HG02938 (cell line): ENCODE measurements around the gene CT45A2.
"Not testable (repeated sequence)": the region's sequence is repeated elsewhere in the genome, so short reads cannot be mapped to it uniquely, and the experiment has no call there.

Experiments
- ATAC-seq: cut with Tn5 transposase; IDR thresholded peaks from one replicate; pipeline ENCODE4 v1.9.1; 2021; ENCODE audit warnings: mild to moderate bottlenecking, moderate library complexity; ENCODE audit not compliant: unreplicated experiment

Gene CT45A2

GRCh38 chrX:135819912-135820311 is at the start of gene CT45A2:
Gene CT45A2 (minus strand): TSS chrX:135820012. CDS start chrX:135816265, 3,747 bp downstream.
- ATAC-seq = not testable (repeated sequence)

- ATAC-seq = not testable (repeated sequence)
These were observed 34.6 kb upstream of the CT45A2 start, which contains the start of gene CT45A8 for GRCh38 chrX:135854438-135854837. Gene CT45A8 (minus strand): TSS chrX:135854538. CDS start chrX:135850783, 3,755 bp downstream.

- ATAC-seq = not testable (repeated sequence)
These were observed 17.4 kb upstream of the CT45A2 start, which contains the start of gene CT45A7 for GRCh38 chrX:135837180-135837579. Gene CT45A7 (minus strand): TSS chrX:135837280. CDS start chrX:135833533, 3,747 bp downstream.

GRCh38 chrX:135802687-135803086 is 17.1 kb downstream of the CT45A2 start, which contains the start of gene CT45A6:
Gene CT45A6 (minus strand): TSS chrX:135802787. CDS start chrX:135798993, 3,794 bp downstream.
- not testable (repeated sequence) for ATAC-seq

- ATAC-seq = not testable (repeated sequence)
These were observed 34.4 kb downstream of the CT45A2 start, which contains the start of gene CT45A5 for GRCh38 chrX:135785403-135785802. Gene CT45A5 (minus strand): TSS chrX:135785503. CDS start chrX:135781729, 3,774 bp downstream.

GRCh38 chrX:135768091-135768490 is 51.7 kb downstream of the CT45A2 start, which contains the start of gene CT45A3:
Gene CT45A3 (minus strand): TSS chrX:135768191. CDS start chrX:135764444, 3,747 bp downstream.
- ATAC-seq = not testable (repeated sequence)
